Measurements from ENCODE around the gene AOC1. TPM values are rescaled to one million over a fixed set of nuclear protein-coding genes. Genes with fewer than 3 reads are reported as not detected.

AOC1 gene
- total and polyA plus RNA-seq, 4 donors = 0.01 to 0.08 TPM; not detected in 2

GRCh38 chr7:150874401-150875198 lies 22.3 kb downstream of the AOC1 start:
- peaks cover 0 to 12% (median 11%) of the 10 kb centered on the region in 4 donors for H3K4me1 ChIP-seq (ENCODE audit: control insufficient read depth in 4 of 4, insufficient read depth in 4 of 4, low read length in 3 of 4)
- no peaks in the 10 kb centered on the region for H3K9me3 ChIP-seq (ENCODE audit: control insufficient read depth in 4 of 4, low read length in 3 of 4)
- H3K27ac ChIP-seq (ENCODE audit: low read depth in 1 of 2, low read length in 2 of 2) = no peak overlapping the region
- no peak overlapping the region for H3K4me3 ChIP-seq (ENCODE audit: low read depth in 1 of 3, low read length in 3 of 3)
- TF ChIP-seq RAD21 (IDR thresholded peaks at IDR 0.05) (no peak), HNF4A (conservative IDR thresholded peaks at IDR 0.05) (no peak), SP1 (IDR thresholded peaks at IDR 0.05) (no peak), GABPA (IDR thresholded peaks at IDR 0.05 in 1 of 2, conservative IDR thresholded peaks at IDR 0.05 in 1 of 2) (no peak), EGR1 (IDR thresholded peaks at IDR 0.05; ENCODE audit: low read depth in 2 of 2) (no peak), HNF4G (IDR thresholded peaks at IDR 0.05) (no peak)
- no peaks in the 10 kb centered on the region for H3K36me3 ChIP-seq (ENCODE audit: control insufficient read depth in 4 of 4, insufficient read depth in 3 of 4, low read depth in 1 of 4, low read length in 3 of 4)
- H3K27me3 ChIP-seq (ENCODE audit: control insufficient read depth in 4 of 4, insufficient read depth in 4 of 4, low read length in 3 of 4) = no peaks in the 10 kb centered on the region
- 84% methylated on average over 8 of the region's 8 CpGs for WGBS
- H3K9ac ChIP-seq (ENCODE audit: low read depth in 1 of 2, low read length in 2 of 2) = no peak overlapping the region
- no peak for DNase-seq (ENCODE audit: low spot score)

- H3K4me1 ChIP-seq (ENCODE audit: control insufficient read depth in 4 of 4, insufficient read depth in 4 of 4, low read length in 3 of 4) = peaks cover 0 to 7% (median 6%) of the 10 kb centered on the region in 4 donors
- H3K36me3 ChIP-seq (ENCODE audit: control insufficient read depth in 4 of 4, insufficient read depth in 3 of 4, low read depth in 1 of 4, low read length in 3 of 4) = no peaks in the 10 kb centered on the region
- DNase-seq (ENCODE audit: low spot score) = no peak
- H3K4me3 ChIP-seq (ENCODE audit: low read depth in 1 of 3, low read length in 3 of 3) = no peak overlapping the region
- no peak overlapping the region for H3K9ac ChIP-seq (ENCODE audit: low read depth in 1 of 2, low read length in 2 of 2)
- TF ChIP-seq RAD21 (IDR thresholded peaks at IDR 0.05) = peak in 1 of 2 donors; percentile 27
- TF ChIP-seq ZBTB33 (IDR thresholded peaks at IDR 0.05) = no peak
- peak; percentile 13 for TF ChIP-seq CTCF (IDR thresholded peaks at IDR 0.05; ENCODE audit: low read depth, low read length, missing input control)
- H3K27ac ChIP-seq (ENCODE audit: low read depth in 1 of 2, low read length in 2 of 2) = no peak overlapping the region
- WGBS = 79% methylated on average over 4 of the region's 4 CpGs
- no peaks in the 10 kb centered on the region for H3K9me3 ChIP-seq (ENCODE audit: control insufficient read depth in 4 of 4, low read length in 3 of 4)
- no peaks in the 10 kb centered on the region for H3K27me3 ChIP-seq (ENCODE audit: control insufficient read depth in 4 of 4, insufficient read depth in 4 of 4, low read length in 3 of 4)
These were observed 23.5 kb downstream of the AOC1 start for GRCh38 chr7:150875791-150876190.

- 5% methylated on average over 19 of the region's 19 CpGs for WGBS
- peak overlapping the region in 2 of 3 donors; percentile 2 to 46 for H3K4me3 ChIP-seq (ENCODE audit: low read depth in 1 of 3, low read length in 3 of 3)
- no peaks in the 10 kb centered on the region for H3K36me3 ChIP-seq (ENCODE audit: control insufficient read depth in 4 of 4, insufficient read depth in 3 of 4, low read depth in 1 of 4, low read length in 3 of 4)
- H3K9me3 ChIP-seq (ENCODE audit: control insufficient read depth in 4 of 4, low read length in 3 of 4) = peaks cover 0 to 3% (median 0%) of the 10 kb centered on the region in 4 donors
- TF ChIP-seq RAD21 (IDR thresholded peaks at IDR 0.05) (peak; percentile 81 to 84), MAX (IDR thresholded peaks at IDR 0.05) (peak; percentile 32), CTCF (IDR thresholded peaks at IDR 0.05; ENCODE audit: low read depth, low read length, missing input control) (peak; percentile 66), SP1 (IDR thresholded peaks at IDR 0.05) (peak; percentile 10), RXRA (IDR thresholded peaks at IDR 0.05) (peak; percentile 13 to 32), TAF1 (conservative IDR thresholded peaks at IDR 0.05) (no peak), ZBTB33 (IDR thresholded peaks at IDR 0.05) (no peak), FOXA2 (IDR thresholded peaks at IDR 0.05) (no peak), GABPA (IDR thresholded peaks at IDR 0.05 in 1 of 2, conservative IDR thresholded peaks at IDR 0.05 in 1 of 2) (no peak), HNF4A (conservative IDR thresholded peaks at IDR 0.05) (peak in 1 of 2 donors; percentile 15), EGR1 (IDR thresholded peaks at IDR 0.05; ENCODE audit: low read depth in 2 of 2) (no peak), JUND (IDR thresholded peaks at IDR 0.05) (no peak)
- no peak overlapping the region for H3K9ac ChIP-seq (ENCODE audit: low read depth in 1 of 2, low read length in 2 of 2)
- DNase-seq (ENCODE audit: low spot score) = peak; percentile 55
- peaks cover 0 to 7% (median 6%) of the 10 kb centered on the region in 4 donors for H3K4me1 ChIP-seq (ENCODE audit: control insufficient read depth in 4 of 4, insufficient read depth in 4 of 4, low read length in 3 of 4)
- H3K27ac ChIP-seq (ENCODE audit: low read depth in 1 of 2, low read length in 2 of 2) = peak overlapping the region; percentile 18 to 32
- H3K27me3 ChIP-seq (ENCODE audit: control insufficient read depth in 4 of 4, insufficient read depth in 4 of 4, low read length in 3 of 4) = no peaks in the 10 kb centered on the region
These were observed 24.7 kb downstream of the AOC1 start for GRCh38 chr7:150876817-150877526.

All from liver (tissue), 9 donors.